GM19455 (cell line): ENCODE data around the gene CXADR.
"Not testable (repeated sequence)": the region's sequence is repeated elsewhere in the genome, so short reads cannot be mapped to it uniquely, and the experiment has no call there.

Source experiments
- ATAC-seq: cut with Tn5 transposase; IDR thresholded peaks from one replicate; pipeline ENCODE4 v1.9.1; 2021; ENCODE audit not compliant: unreplicated experiment

Gene CXADR

GRCh38 chr21:17501107-17502006 lies 11.5 kb upstream of the CXADR start:
- no peak for ATAC-seq

- ATAC-seq = not testable (repeated sequence)
These were observed 9.9 kb upstream of the CXADR start for GRCh38 chr21:17502985-17503384.

- ATAC-seq = no peak
These were observed 5.9 kb upstream of the CXADR start for GRCh38 chr21:17506951-17507350.

GRCh38 chr21:17507591-17507990 lies 5.3 kb upstream of the CXADR start:
- no peak for ATAC-seq

DNA sequence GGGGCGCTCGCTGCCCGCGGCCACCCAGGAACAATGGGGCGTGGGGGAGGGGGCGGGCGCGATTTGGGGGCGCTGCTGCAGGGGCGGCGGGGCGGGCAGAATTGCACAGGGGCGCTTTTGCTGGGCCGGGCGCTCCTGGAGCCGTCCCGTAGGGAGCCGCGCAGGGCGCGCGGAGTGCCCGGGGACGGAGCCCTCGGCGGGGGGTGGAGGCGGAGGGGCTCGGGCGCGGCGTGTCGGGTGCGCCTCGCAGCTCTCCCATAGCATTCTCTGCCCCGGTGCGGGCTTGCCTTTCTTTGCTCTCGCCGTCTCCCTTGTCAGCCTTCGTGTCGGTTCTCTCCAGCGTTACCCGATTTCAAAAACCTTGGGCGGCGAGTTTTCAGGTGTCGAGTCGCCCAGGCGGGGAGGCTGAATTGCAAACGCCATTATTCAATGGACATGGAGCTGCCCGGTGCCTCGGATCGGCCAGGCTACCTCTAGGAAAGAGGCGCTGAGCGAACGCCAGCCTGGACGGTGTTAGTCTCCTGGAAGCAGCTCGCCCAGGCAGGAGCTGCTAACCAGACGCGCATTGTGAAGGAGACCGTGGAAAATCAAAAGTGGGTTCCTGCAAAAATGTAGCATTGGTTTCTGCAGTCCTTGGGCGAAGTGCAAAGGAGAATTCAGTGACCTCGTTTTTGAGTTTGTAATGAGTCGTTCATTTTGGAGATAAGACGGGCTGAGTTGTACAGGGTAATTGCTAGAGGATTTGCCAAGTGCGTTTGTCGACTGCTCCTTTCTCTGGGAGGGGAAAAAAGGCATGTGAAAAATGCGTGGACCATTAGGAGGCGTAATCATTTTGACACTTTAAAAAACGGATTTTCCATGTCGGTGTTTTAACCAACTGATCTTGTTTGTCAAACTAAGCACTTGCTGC lies 626 bp downstream of the CXADR start:
- peak; percentile 37 for ATAC-seq

GRCh38 chr21:17514124-17514845 lies 1.4 kb downstream of the CXADR start:
- no peak for ATAC-seq

DNA sequence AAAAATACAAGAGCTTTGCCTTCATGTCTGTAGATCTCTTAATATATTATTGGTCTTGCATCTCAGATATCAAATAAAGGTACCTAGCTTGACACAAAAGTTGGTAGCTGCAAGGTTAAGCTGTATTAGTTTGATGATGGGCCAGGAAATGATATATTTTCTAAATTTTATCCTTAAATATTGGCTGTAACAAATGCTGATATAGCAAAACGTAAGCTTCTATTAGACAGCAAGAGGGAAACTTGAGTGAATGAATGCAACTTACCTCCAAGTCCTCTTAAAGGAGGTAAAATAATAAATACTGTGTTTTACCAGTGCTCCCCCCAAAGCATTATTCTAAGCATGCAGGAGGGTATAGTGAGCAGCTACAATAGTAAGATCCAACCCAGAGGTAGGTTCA lies 4.2 kb downstream of the CXADR start:
- not testable (repeated sequence) for ATAC-seq

GRCh38 chr21:17519208-17519738 lies 6.4 kb downstream of the CXADR start:
- ATAC-seq = no peak

DNA sequence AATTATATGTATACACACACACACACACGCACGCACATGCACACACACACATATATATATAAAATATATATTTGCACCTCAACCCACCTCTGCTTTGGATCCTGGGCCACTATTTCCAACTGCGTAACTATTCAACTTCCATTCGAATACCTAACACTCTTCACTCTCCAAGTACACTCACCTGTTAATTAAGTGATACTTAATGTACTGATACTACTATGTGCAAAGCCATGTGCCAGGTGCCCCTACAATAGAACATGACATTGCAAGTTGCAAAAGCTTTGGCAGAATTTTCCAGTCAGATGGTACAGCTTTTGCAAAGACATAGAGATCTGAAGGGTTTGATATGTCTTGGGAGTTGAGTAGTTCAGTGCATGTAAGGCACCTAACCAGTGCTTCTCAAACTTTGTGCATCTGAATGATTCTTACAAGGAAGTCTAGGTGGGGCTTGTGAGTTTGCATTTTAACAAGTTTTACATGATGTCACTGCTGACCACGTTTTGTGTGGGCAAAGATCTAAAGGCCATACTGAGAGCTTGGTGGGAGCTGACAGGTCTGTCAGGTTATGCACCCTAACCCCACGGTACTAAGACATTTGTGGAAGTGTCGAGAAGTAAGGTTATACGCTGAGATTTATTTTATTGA lies 7.2 kb downstream of the CXADR start:
- ATAC-seq = no peak

GRCh38 chr21:17523007-17523451 lies 10.2 kb downstream of the CXADR start:
- ATAC-seq = no peak

DNA sequence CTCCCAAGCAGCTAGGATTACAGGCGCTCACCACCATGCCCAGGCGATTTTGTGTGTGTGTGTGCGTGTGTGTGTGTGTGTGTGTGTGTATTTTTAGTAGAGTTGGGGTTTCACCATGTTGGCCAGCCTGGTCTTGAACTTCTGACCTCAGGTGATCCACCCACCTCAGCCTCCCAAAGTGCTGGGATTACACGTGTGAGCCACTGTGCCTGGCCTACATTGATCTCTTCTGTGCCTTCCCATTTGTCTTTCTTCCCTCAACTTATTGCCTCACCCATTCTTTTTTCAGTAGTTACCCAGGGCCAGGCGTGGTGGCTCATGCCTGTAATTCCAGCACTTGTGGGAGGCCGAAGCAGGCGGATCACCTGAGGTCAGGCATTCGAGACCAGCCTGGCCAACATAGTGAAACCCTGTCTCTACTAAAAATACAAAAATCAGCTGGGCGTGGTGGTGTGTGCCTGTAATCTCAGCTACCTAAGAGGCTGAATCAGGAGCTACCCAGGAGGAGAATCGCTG lies 11.2 kb downstream of the CXADR start:
- ATAC-seq = not testable (repeated sequence)

GRCh38 chr21:17524635-17525034 lies 11.8 kb downstream of the CXADR start:
- no peak for ATAC-seq

GRCh38 chr21:17526776-17527175 lies 13.9 kb downstream of the CXADR start:
- no peak for ATAC-seq

DNA sequence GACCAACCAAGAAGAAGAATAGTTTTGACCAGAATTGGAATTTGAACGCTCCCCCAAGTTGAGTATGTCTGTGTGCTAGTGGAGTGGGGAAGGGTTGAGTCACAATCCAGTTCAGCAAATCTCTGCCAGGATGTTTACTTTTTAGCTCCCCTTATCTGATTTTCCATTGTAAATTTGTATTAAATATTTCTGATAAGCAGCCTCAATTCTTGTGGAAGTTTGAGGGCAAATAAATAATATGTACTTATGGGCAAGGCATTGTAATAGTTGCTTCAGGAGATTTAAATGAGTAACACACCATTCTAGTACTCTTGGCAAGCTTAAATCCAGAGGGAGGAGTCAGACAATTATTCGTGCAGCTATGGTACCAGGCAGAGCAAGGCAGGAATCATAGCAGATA lies 14.4 kb downstream of the CXADR start:
- ATAC-seq = no peak

DNA sequence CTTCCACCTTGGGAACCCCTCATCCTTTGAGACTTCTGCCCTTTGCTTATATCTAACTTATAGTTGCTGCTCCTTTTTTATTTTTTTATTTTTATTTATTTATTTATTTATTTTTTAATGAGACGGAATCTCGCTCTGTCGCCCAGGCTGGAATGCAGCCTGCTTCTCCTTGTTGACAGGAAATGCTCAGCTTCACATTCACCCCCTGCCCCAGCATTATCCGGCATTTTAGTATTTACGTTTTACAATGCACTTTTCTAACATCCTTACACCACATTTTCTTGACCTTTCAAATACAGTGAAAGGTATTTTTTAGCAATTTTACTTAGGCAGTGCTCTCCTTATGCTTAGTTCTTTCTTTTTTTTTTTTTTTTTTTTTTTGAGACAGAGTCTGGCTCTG lies 14.9 kb downstream of the CXADR start:
- no peak for ATAC-seq

DNA sequence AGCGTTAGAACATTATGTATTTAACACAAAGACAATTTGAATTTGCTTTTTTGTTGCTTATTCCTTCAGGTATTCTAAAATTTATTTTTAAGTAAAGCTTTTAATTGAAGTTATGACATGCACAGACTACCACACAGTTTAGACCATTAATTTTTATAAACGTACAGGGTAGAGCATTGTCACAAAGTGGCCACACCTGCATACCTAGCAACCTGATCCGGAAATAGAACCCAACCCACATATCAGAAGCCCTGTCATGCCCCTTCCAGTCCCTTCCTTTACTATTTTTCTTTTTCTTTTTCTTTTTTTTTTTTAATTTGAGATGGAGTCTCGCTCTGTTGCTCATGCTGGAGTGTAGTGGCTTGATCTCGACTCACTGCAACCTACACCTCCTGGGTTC lies 16.8 kb downstream of the CXADR start:
- no peak for ATAC-seq

GRCh38 chr21:17532292-17532691 lies 19.4 kb downstream of the CXADR start:
- ATAC-seq = no peak

- no peak for ATAC-seq
These were observed 23.5 kb downstream of the CXADR start for GRCh38 chr21:17536381-17536780.

DNA sequence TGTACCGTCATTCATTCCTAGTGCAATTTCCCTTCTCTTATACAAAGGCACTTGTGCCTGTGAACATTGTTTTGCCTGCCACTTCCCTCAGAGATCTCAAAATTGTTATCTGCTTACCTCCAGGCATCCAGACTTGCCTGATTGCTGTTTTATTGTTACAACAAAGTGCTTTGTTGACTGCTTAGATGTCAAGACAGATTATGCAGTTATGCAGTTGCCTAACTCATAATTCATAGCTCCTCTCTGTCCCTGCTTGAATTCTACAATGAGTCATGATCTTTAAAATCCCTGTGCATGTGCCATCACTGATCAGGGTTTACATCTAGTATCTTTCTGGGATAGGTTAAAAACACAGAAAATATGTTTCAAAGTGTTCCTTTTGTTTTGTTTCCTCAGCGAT lies 24.5 kb downstream of the CXADR start:
- no peak for ATAC-seq

GRCh38 chr21:17538576-17538975 lies 25.7 kb downstream of the CXADR start:
- no peak for ATAC-seq
